Measurements from ENCODE around the gene NBEAL2.

GRCh38 chr3:46934498-46935167, 44.8 kb upstream of the NBEAL2 start:
- no peak for TF ChIP-seq CTCF (IDR thresholded peaks at IDR 0.05 in 8 of 11, conservative IDR thresholded peaks at IDR 0.05 in 3 of 11)
- peak in 2 of 3 donors; percentile 39 to 49 for TF ChIP-seq POLR2AphosphoS5 (IDR thresholded peaks at IDR 0.05)

All from spleen (tissue), 7 donors.